ENCODE results near the gene GPR75. TPM values are rescaled to one million over a fixed set of nuclear protein-coding genes. Genes with fewer than 3 reads are reported as not detected.

The GPR75 gene
- polyA plus RNA-seq, 1 donor from 2014 or later: 1.6 TPM

GRCh38 chr2:53905396-53905795 lies 45.6 kb upstream of the GPR75 start (continued):
- TF ChIP-seq TAF1 (IDR thresholded peaks at IDR 0.05; ENCODE audit: low read depth): no peak

GRCh38 chr2:53903011-53903410 lies 43.2 kb upstream of the GPR75 start:
- no peaks in the 10 kb centered on the region for H3F3A ChIP-seq (ENCODE audit: insufficient read depth, low read length, poor library complexity, severe bottlenecking)
- no peak overlapping the region for H2AFZ ChIP-seq (ENCODE audit: low read depth, low read length)
- no peak overlapping the region for H3K4me2 ChIP-seq (ENCODE audit: low read length)
- H4K20me1 ChIP-seq (ENCODE audit: insufficient read depth): no peaks in the 10 kb centered on the region
- H3K9me2 ChIP-seq (ENCODE audit: insufficient read depth, low read length): no peaks in the 10 kb centered on the region
- H3K9ac ChIP-seq (ENCODE audit: low read length): no peak overlapping the region
- TF ChIP-seq EZH2 (IDR thresholded peaks at IDR 0.05; ENCODE audit: borderline replicate concordance, insufficient read depth, low read length, poor library complexity, severe bottlenecking) (no peak), POLR2AphosphoS5 (IDR thresholded peaks at IDR 0.05) (no peak), REST (IDR thresholded peaks at IDR 0.05; ENCODE audit: borderline replicate concordance) (no peak), EP300 (conservative IDR thresholded peaks at IDR 0.05; ENCODE audit: poor library complexity, severe bottlenecking) (no peak), CTCF (IDR thresholded peaks at IDR 0.05; ENCODE audit: poor library complexity, severe bottlenecking) (no peak), RAD21 (conservative IDR thresholded peaks at IDR 0.05) (no peak), SMC3 (conservative IDR thresholded peaks at IDR 0.05; ENCODE audit: poor library complexity) (no peak), TAF1 (IDR thresholded peaks at IDR 0.05; ENCODE audit: low read depth) (no peak), MXI1 (conservative IDR thresholded peaks at IDR 0.05; ENCODE audit: poor library complexity, severe bottlenecking) (no peak)
- H3K36me3 ChIP-seq (ENCODE audit: insufficient read depth, low read length): no peaks in the 10 kb centered on the region
- no peaks in the 10 kb centered on the region for H3K79me2 ChIP-seq (replicated peaks; ENCODE audit: insufficient read depth, low read length)
- no peak overlapping the region for H3K27ac ChIP-seq (ENCODE audit: low read length)
- no peaks in the 10 kb centered on the region for H3K27me3 ChIP-seq (ENCODE audit: insufficient read depth, low read depth, low read length)
- no peaks in the 10 kb centered on the region for H3K9me3 ChIP-seq (ENCODE audit: low read length)
- H3K4me3 ChIP-seq (ENCODE audit: low read length): no peak overlapping the region

- Histone ChIP-seq H3K4me3 (ENCODE audit: low read length) (no peak overlapping the region), H3K9ac (ENCODE audit: low read length) (no peak overlapping the region), H3K27me3 (ENCODE audit: insufficient read depth, low read depth, low read length) (no peaks in the 10 kb centered on the region), H3K9me2 (ENCODE audit: insufficient read depth, low read length) (no peaks in the 10 kb centered on the region), H3K9me3 (ENCODE audit: low read length) (no peaks in the 10 kb centered on the region), H3F3A (ENCODE audit: insufficient read depth, low read length, poor library complexity, severe bottlenecking) (no peaks in the 10 kb centered on the region), H3K27ac (ENCODE audit: low read length) (no peak overlapping the region), H3K79me2 (replicated peaks; ENCODE audit: insufficient read depth, low read length) (no peaks in the 10 kb centered on the region), H2AFZ (ENCODE audit: low read depth, low read length) (no peak overlapping the region), H3K4me2 (ENCODE audit: low read length) (no peak overlapping the region), H3K36me3 (ENCODE audit: insufficient read depth, low read length) (no peaks in the 10 kb centered on the region), H4K20me1 (ENCODE audit: insufficient read depth) (no peaks in the 10 kb centered on the region)
- TF ChIP-seq SMC3 (conservative IDR thresholded peaks at IDR 0.05; ENCODE audit: poor library complexity) (no peak), CTCF (IDR thresholded peaks at IDR 0.05; ENCODE audit: poor library complexity, severe bottlenecking) (no peak), EP300 (conservative IDR thresholded peaks at IDR 0.05; ENCODE audit: poor library complexity, severe bottlenecking) (no peak), EZH2 (IDR thresholded peaks at IDR 0.05; ENCODE audit: borderline replicate concordance, insufficient read depth, low read length, poor library complexity, severe bottlenecking) (no peak), TAF1 (IDR thresholded peaks at IDR 0.05; ENCODE audit: low read depth) (no peak), MXI1 (conservative IDR thresholded peaks at IDR 0.05; ENCODE audit: poor library complexity, severe bottlenecking) (no peak), POLR2AphosphoS5 (IDR thresholded peaks at IDR 0.05) (no peak), RAD21 (conservative IDR thresholded peaks at IDR 0.05) (no peak), REST (IDR thresholded peaks at IDR 0.05; ENCODE audit: borderline replicate concordance) (no peak)
These were observed 41.4 kb upstream of the GPR75 start for GRCh38 chr2:53901192-53901591.
